ENCODE measurements around the gene PRDM7.

The PRDM7 gene

GRCh38 chr16:90022209-90023077 lies 54.7 kb downstream of the PRDM7 start:
- peak; percentile 82 for ATAC-seq (replicated peaks)
- DNase-seq: peak; percentile 58 to 71 (median 71)
- peaks cover 16 to 21% of the 10 kb centered on the region in 2 donors for H3K4me1 Mint-ChIP-seq (ENCODE audit: low read depth in 2 of 2)
- H3K36me3 Mint-ChIP-seq (ENCODE audit: insufficient read depth): no peaks in the 10 kb centered on the region
- peak overlapping the region; percentile 68 to 76 for H3K4me3 Mint-ChIP-seq
- peak overlapping the region; percentile 62 to 76 for H3K27ac Mint-ChIP-seq
- H3K9me3 Mint-ChIP-seq: no peaks in the 10 kb centered on the region
- peaks cover 0 to 20% of the 10 kb centered on the region in 2 donors for H3K27me3 Mint-ChIP-seq

- Mint-ChIP-seq H3K9me3 (no peaks in the 10 kb centered on the region), H3K27me3 (peaks cover 1 to 23% of the 10 kb centered on the region in 2 donors), H3K27ac (no peak overlapping the region), H3K4me3 (peak overlapping the region in 1 of 2 donors; percentile 78), H3K36me3 (ENCODE audit: insufficient read depth) (no peaks in the 10 kb centered on the region), H3K4me1 (ENCODE audit: low read depth in 2 of 2) (peaks cover 13 to 15% of the 10 kb centered on the region in 2 donors)
- ATAC-seq (replicated peaks) (no peak), DNase-seq (no peak)
Observed at GRCh38 chr16:90020838-90021382, 56.2 kb downstream of the PRDM7 start.

DNA sequence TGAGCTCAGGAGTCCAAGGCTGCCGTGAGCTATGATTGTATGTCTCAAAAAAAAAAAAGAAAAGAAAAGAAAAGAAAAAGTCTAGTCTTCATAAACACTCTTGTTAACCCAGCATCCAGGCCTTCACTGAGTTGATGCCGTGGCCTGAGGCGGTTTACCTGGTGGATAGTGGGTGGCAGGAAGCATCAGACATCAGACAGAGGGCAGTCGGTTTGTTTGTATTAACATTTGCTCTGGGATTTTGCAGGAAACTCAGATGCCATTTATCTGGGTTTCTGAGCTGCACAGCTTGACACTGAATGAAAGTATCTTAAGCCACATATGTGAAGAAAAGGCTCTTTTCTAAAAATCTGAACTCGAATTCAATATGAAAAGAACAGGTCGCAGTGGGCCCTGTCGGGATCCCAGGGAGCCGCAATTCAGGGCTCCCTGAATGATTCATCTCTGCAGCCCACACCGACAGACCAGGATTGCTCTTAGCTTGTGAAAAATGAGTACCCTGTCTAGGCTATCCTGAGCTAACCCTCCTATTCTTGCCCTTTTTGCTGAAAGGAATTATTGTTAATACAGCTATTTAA lies 56.8 kb downstream of the PRDM7 start:
- H3K36me3 Mint-ChIP-seq (ENCODE audit: insufficient read depth): no peaks in the 10 kb centered on the region
- H3K27me3 Mint-ChIP-seq: peaks cover 7 to 29% of the 10 kb centered on the region in 2 donors
- H3K4me3 Mint-ChIP-seq: peak overlapping the region; percentile 70 to 78
- DNase-seq (no peak), ATAC-seq (replicated peaks) (no peak)
- peaks cover 11 to 13% of the 10 kb centered on the region in 2 donors for H3K4me1 Mint-ChIP-seq (ENCODE audit: low read depth in 2 of 2)
- no peak overlapping the region for H3K27ac Mint-ChIP-seq
- H3K9me3 Mint-ChIP-seq: no peaks in the 10 kb centered on the region

DNA sequence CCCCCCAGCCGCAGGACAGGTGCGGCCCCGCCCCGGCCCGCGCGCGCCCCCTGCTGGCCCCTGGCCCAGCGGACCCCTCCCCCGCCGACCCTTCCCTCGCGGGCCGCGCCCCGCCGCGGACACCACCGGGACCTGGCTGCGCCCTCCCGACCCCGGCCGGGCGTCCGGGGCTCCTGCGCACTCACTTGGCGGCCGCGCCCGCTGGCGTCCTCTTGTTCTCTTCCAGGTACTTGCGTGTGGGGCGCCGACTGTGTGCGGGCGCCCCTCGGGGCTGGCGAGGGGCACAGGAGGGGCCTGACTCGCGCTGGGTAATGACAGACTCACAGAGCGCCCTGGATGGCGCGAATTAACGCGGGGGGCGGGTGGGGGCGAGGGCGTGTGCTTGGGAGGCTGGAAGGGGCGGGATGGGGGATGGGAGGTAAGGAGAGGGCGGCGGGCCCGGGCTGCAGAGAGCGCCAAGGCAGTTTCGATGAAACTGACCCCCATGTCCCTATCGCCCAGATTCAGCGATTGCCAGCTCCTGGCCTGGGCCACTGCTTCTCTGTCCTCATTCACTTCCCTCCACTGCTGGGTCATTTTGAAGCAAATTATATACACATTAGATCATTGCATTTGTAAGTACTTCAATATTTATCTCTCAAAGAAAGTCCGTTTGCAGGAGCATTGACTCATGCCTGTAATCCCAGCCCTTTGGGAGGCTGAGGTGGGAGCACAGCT lies 57.4 kb downstream of the PRDM7 start:
- Mint-ChIP-seq H3K36me3 (ENCODE audit: insufficient read depth) (no peaks in the 10 kb centered on the region), H3K4me1 (ENCODE audit: low read depth in 2 of 2) (peaks cover 11 to 13% of the 10 kb centered on the region in 2 donors), H3K4me3 (peak overlapping the region; percentile 70 to 78), H3K27ac (no peak overlapping the region), H3K27me3 (peaks cover 7 to 34% of the 10 kb centered on the region in 2 donors), H3K9me3 (no peaks in the 10 kb centered on the region)
- ATAC-seq (replicated peaks) (peak; percentile 54), DNase-seq (peak in 1 of 3 experiments; percentile 19)

GRCh38 chr16:90018652-90019542 lies 58.2 kb downstream of the PRDM7 start, which contains the start of gene DBNDD1:
Gene DBNDD1, minus strand, starts transcription at chr16:90019456. Its CDS starts 115 bp downstream, at chr16:90019341.
- H3K9me3 Mint-ChIP-seq: no peaks in the 10 kb centered on the region
- H3K27ac Mint-ChIP-seq: no peak within 1 kb of the TSS
- peaks cover 7 to 34% of the 10 kb centered on the region in 2 donors for H3K27me3 Mint-ChIP-seq
- peaks cover 11 to 13% of the 10 kb centered on the region in 2 donors for H3K4me1 Mint-ChIP-seq (ENCODE audit: low read depth in 2 of 2)
- ATAC-seq (replicated peaks): no peak
- H3K36me3 Mint-ChIP-seq (ENCODE audit: insufficient read depth): no peaks in the 10 kb centered on the region
- no peak for DNase-seq
- peak within 1 kb of the TSS; percentile 78 to 80 for H3K4me3 Mint-ChIP-seq

- Mint-ChIP-seq H3K4me3 (peak overlapping the region; percentile 72 to 80), H3K27me3 (peaks cover 11 to 41% of the 10 kb centered on the region in 2 donors), H3K4me1 (ENCODE audit: low read depth in 2 of 2) (peaks cover 11 to 13% of the 10 kb centered on the region in 2 donors), H3K27ac (no peak overlapping the region), H3K9me3 (no peaks in the 10 kb centered on the region), H3K36me3 (ENCODE audit: insufficient read depth) (no peaks in the 10 kb centered on the region)
- DNase-seq (no peak), ATAC-seq (replicated peaks) (no peak)
Observed at GRCh38 chr16:90018297-90018651, 58.9 kb downstream of the PRDM7 start.

- Mint-ChIP-seq H3K4me1 (ENCODE audit: low read depth in 2 of 2) (peaks cover 3% of the 10 kb centered on the region in 2 donors), H3K27me3 (peaks cover 12 to 51% of the 10 kb centered on the region in 2 donors), H3K4me3 (no peak overlapping the region), H3K36me3 (ENCODE audit: insufficient read depth) (no peaks in the 10 kb centered on the region), H3K27ac (no peak overlapping the region), H3K9me3 (no peaks in the 10 kb centered on the region)
- ATAC-seq (replicated peaks) (no peak), DNase-seq (no peak)
Observed at GRCh38 chr16:90016339-90016950, 60.7 kb downstream of the PRDM7 start.

GRCh38 chr16:90015586-90016338 lies 61.4 kb downstream of the PRDM7 start:
- H3K27me3 Mint-ChIP-seq: peaks cover 12 to 51% of the 10 kb centered on the region in 2 donors
- no peak overlapping the region for H3K27ac Mint-ChIP-seq

DNA sequence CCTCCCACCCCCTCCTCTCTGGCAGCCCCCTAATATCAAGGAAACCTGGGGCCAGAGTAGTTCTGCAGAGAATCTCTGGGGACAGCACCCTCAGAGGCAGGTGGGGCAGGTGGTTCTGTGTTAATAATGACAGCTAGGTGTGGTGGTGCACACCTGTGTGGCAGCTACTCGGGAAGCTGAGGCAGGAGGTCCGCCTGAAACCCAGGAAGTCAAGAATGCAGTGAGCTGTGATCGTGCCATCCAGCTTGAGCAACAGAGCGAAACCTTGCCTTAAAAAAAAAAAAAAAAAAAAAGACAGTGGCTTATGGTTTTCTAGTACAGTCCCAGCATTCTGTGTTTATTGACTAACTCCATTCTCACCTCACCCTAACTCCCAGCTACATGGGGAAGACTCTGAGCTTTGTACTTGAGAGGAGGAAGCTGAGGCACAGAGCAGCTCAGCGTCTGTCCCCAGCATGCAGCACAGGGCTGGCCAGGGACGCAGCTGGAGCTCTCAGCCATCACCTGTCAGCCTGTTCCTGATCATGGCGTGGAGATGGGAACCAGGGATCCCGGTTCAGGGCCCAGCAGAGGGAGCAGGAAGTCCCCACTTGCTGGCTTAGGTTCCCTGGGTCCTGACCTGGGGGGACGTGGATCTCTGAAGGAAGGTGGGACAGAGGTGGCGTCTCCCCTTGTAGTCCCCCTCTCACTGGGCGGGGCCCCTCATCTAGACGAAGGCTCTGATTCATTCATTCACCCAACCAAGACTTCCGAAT lies 64.0 kb downstream of the PRDM7 start:
- no peaks in the 10 kb centered on the region for H3K9me3 Mint-ChIP-seq
- DNase-seq: no peak
- no peak overlapping the region for H3K27ac Mint-ChIP-seq
- H3K27me3 Mint-ChIP-seq: peaks cover 12 to 38% of the 10 kb centered on the region in 2 donors
- H3K4me3 Mint-ChIP-seq: no peak overlapping the region
- H3K4me1 Mint-ChIP-seq (ENCODE audit: low read depth in 2 of 2): peaks cover 16 to 17% of the 10 kb centered on the region in 2 donors
- no peak for ATAC-seq (replicated peaks)
- no peaks in the 10 kb centered on the region for H3K36me3 Mint-ChIP-seq (ENCODE audit: insufficient read depth)

More at GRCh38 chr16:90015586-90016338, 61.4 kb downstream of the PRDM7 start:
- DNase-seq (no peak), ATAC-seq (replicated peaks) (no peak)
- Mint-ChIP-seq H3K9me3 (no peaks in the 10 kb centered on the region), H3K4me1 (ENCODE audit: low read depth in 2 of 2) (peaks cover 3 to 4% of the 10 kb centered on the region in 2 donors), H3K36me3 (ENCODE audit: insufficient read depth) (no peaks in the 10 kb centered on the region), H3K4me3 (no peak overlapping the region)

GRCh38 chr16:90011908-90012501 lies 65.1 kb downstream of the PRDM7 start:
- peaks cover 12 to 30% of the 10 kb centered on the region in 2 donors for H3K27me3 Mint-ChIP-seq
- H3K4me3 Mint-ChIP-seq: no peak overlapping the region
- H3K36me3 Mint-ChIP-seq (ENCODE audit: insufficient read depth): no peaks in the 10 kb centered on the region
- peaks cover 16 to 17% of the 10 kb centered on the region in 2 donors for H3K4me1 Mint-ChIP-seq (ENCODE audit: low read depth in 2 of 2)
- no peak overlapping the region for H3K27ac Mint-ChIP-seq
- no peak for ATAC-seq (replicated peaks)
- H3K9me3 Mint-ChIP-seq: no peaks in the 10 kb centered on the region
- no peak for DNase-seq

- Mint-ChIP-seq H3K27me3 (peaks cover 12 to 30% of the 10 kb centered on the region in 2 donors), H3K36me3 (ENCODE audit: insufficient read depth) (no peaks in the 10 kb centered on the region), H3K9me3 (no peaks in the 10 kb centered on the region), H3K4me1 (ENCODE audit: low read depth in 2 of 2) (peaks cover 16 to 17% of the 10 kb centered on the region in 2 donors), H3K27ac (no peak overlapping the region), H3K4me3 (no peak overlapping the region)
- DNase-seq: no peak
- ATAC-seq (replicated peaks): no peak
Observed at GRCh38 chr16:90011508-90011819, 65.7 kb downstream of the PRDM7 start.
